DOHH2 (cell line): ENCODE measurements around the gene NCKIPSD.

Experiments
- CTCF ChIP-seq: fragments of 200-600 bp; sonication (generic); IDR thresholded peaks from one replicate; pipeline ENCODE4 v1.5.1; 2014; ENCODE audit warnings: antibody characterized with exemption, mild to moderate bottlenecking, low read depth, low read length; ENCODE audit not compliant: poor library complexity, severe bottlenecking
- EZH2phosphoT487 ChIP-seq: fragments of 200-600 bp; sonication (generic); IDR thresholded peaks from 2 replicates; pipeline ENCODE4 v1.6.1; 2017; ENCODE audit warnings: borderline replicate concordance, mild to moderate bottlenecking, antibody characterized with exemption, low read length, moderate library complexity, mixed read lengths

GRCh38 chr3:48637305-48637704 lies 48.4 kb downstream of the NCKIPSD start:
- TF ChIP-seq CTCF (no peak), EZH2phosphoT487 (no peak)
